Tibial artery (tissue), 4 donors: ENCODE measurements around the gene WNT3.

Experiments
- DNase-seq, 2 donors: peaks; one replicate each; pipeline ENCODE4 v3.0.0-alpha.2; 2019
- H3K27ac ChIP-seq, 2 donors: fragments of 200-600 bp; sonication (generic) in 1 of 2; 1 replicate in 1 of 2; 2 replicates in 1 of 2; pipeline ENCODE4 v1.5.1; 2018 to 2019; ENCODE audit warnings: mild to moderate bottlenecking in 1 of 2
- H3K27me3 ChIP-seq, 2 donors: fragments of 200-600 bp; sonication (generic) in 1 of 2; one replicate each; pipeline versions ENCODE4 v1.5.1 to v1.6.0; 2016 to 2019
- H3K36me3 ChIP-seq, 3 donors: fragments of 200-600 bp; sonication (generic) in 2 of 3; one replicate each; pipeline ENCODE4 v1.5.1; 2016 to 2019; ENCODE audit warnings: mild to moderate bottlenecking in 2 of 3
- H3K4me1 ChIP-seq, 4 donors: fragments of 200-600 bp; sonication (generic) in 2 of 4; 1 replicate in 3 of 4; 2 replicates in 1 of 4; pipeline ENCODE4 v1.5.1; 2016 to 2019
- H3K4me3 ChIP-seq, 2 donors: fragments of 200-600 bp; sonication (generic) in 1 of 2; 1 replicate in 1 of 2; 2 replicates in 1 of 2; pipeline ENCODE4 v1.5.1; 2018 to 2019; ENCODE audit warnings: mild to moderate bottlenecking in 2 of 2
- H3K9me3 ChIP-seq, 3 donors: fragments of 200-600 bp; sonication (generic) in 1 of 3; one replicate each; pipeline ENCODE4 v1.5.1; 2016 to 2019
- CTCF ChIP-seq, 2 experiments: fragments of 200-600 bp in 1 of 2; fragments of 450-650 bp in 1 of 2; IDR thresholded peaks; one replicate each; pipeline ENCODE4 v1.5.1; 2017 to 2019; ENCODE audit warnings: antibody characterized with exemption in 2 of 2, mild to moderate bottlenecking in 1 of 2, moderate library complexity in 1 of 2
- intact Hi-C: fragments of 100-400 bp; cut with DNase I; formaldehyde crosslinking; loops from one replicate; pipeline ENCODE4 v1.15.0; 2023; ENCODE audit warnings: low total_unique reads

WNT3 gene

GRCh38 chr17:46851029-46851741 is 32.7 kb upstream of the WNT3 start, which contains the start of gene WNT9B:
Gene WNT9B (plus strand): TSS chr17:46851583. CDS start chr17:46851639, 56 bp downstream.
- no peak for DNase-seq
- Histone ChIP-seq H3K27ac (no peak within 1 kb of the TSS), H3K4me3 (peak within 1 kb of the TSS; percentile 27 to 43)

GRCh38 chr17:46850688-46851028 is 32.2 kb upstream of the WNT3 start:
- Histone ChIP-seq H3K36me3 (no peaks in the 10 kb centered on the region), H3K27ac (no peak overlapping the region), H3K27me3 (peaks cover 4 to 87% of the 10 kb centered on the region in 2 donors), H3K4me3 (no peak overlapping the region), H3K4me1 (peaks cover 0 to 17% (median 12%) of the 10 kb centered on the region in 4 donors), H3K9me3 (no peaks in the 10 kb centered on the region)
- no peak for DNase-seq
- intact Hi-C loops = no loop called here
- no peak for TF ChIP-seq CTCF (IDR thresholded peaks at IDR 0.05)

More at GRCh38 chr17:46851029-46851741, 32.7 kb upstream of the WNT3 start, which contains the start of gene WNT9B:
- no peaks in the 10 kb centered on the region for H3K9me3 ChIP-seq
- peaks cover 0 to 17% (median 12%) of the 10 kb centered on the region in 4 donors for H3K4me1 ChIP-seq
- H3K27me3 ChIP-seq = peaks cover 4 to 83% of the 10 kb centered on the region in 2 donors
- no peaks in the 10 kb centered on the region for H3K36me3 ChIP-seq
- TF ChIP-seq CTCF (IDR thresholded peaks at IDR 0.05) = no peak
- intact Hi-C loops = no loop called here

- peaks cover 0 to 17% (median 12%) of the 10 kb centered on the region in 4 donors for H3K4me1 ChIP-seq
- H3K36me3 ChIP-seq = no peaks in the 10 kb centered on the region
- no peak for DNase-seq
- peaks cover 0 to 2% (median 0%) of the 10 kb centered on the region in 3 donors for H3K9me3 ChIP-seq
- H3K27ac ChIP-seq = no peak overlapping the region
- intact Hi-C loops = no loop called here
- H3K27me3 ChIP-seq = peaks cover 4 to 80% of the 10 kb centered on the region in 2 donors
- no peak overlapping the region for H3K4me3 ChIP-seq
- no peak for TF ChIP-seq CTCF (IDR thresholded peaks at IDR 0.05)
Measured at GRCh38 chr17:46848534-46848933, 30.0 kb upstream of the WNT3 start.

- H3K36me3 ChIP-seq = no peaks in the 10 kb centered on the region
- H3K4me3 ChIP-seq = no peak overlapping the region
- H3K27ac ChIP-seq = no peak overlapping the region
- DNase-seq = no peak
- H3K9me3 ChIP-seq = peaks cover 0 to 12% (median 5%) of the 10 kb centered on the region in 3 donors
- H3K27me3 ChIP-seq = peaks cover 4 to 83% of the 10 kb centered on the region in 2 donors
- H3K4me1 ChIP-seq = peaks cover 0 to 17% (median 12%) of the 10 kb centered on the region in 4 donors
- TF ChIP-seq CTCF (IDR thresholded peaks at IDR 0.05) = no peak
- intact Hi-C loops = no loop called here
Measured at GRCh38 chr17:46847204-46848191, 29.0 kb upstream of the WNT3 start.

- Histone ChIP-seq H3K4me3 (no peak overlapping the region), H3K4me1 (peaks cover 0 to 4% (median 0%) of the 10 kb centered on the region in 4 donors), H3K9me3 (peaks cover 0 to 12% (median 5%) of the 10 kb centered on the region in 3 donors), H3K27ac (no peak overlapping the region), H3K27me3 (peaks cover 0 to 64% of the 10 kb centered on the region in 2 donors), H3K36me3 (no peaks in the 10 kb centered on the region)
- TF ChIP-seq CTCF (IDR thresholded peaks at IDR 0.05) = no peak
- DNase-seq = no peak
- intact Hi-C loops = no loop called here
Measured at GRCh38 chr17:46842835-46843234, 24.3 kb upstream of the WNT3 start.
